SJSA1 (cell line): ENCODE results near the gene GNAI1. TPM values are rescaled to one million over a fixed set of nuclear protein-coding genes. Genes with fewer than 3 reads are reported as not detected.
A peak's percentile ranks its signal among the peaks of the same experiment; 100 is the strongest.

Source experiments
- DNase-seq, 2 experiments: peaks; one replicate each; pipeline ENCODE4 v3.0.0-alpha.2; 2015 to 2020; ENCODE audit warnings: low spot score in 2 of 2, low read depth in 1 of 2
- H3K27ac ChIP-seq: fragments of 250-450 bp; sonication (Bioruptor Pico); 2 replicates; pipeline ENCODE4 v1.5.1; 2020; ENCODE audit warnings: mild to moderate bottlenecking, moderate library complexity
- H3K27me3 ChIP-seq: fragments of 250-450 bp; sonication (Bioruptor Pico); replicated peaks from 2 replicates; pipeline ENCODE4 v1.5.1; 2020; ENCODE audit warnings: mild to moderate bottlenecking, moderate library complexity
- H3K36me3 ChIP-seq: fragments of 250-450 bp; sonication (Bioruptor Pico); 2 replicates; pipeline ENCODE4 v1.5.1; 2020; ENCODE audit warnings: mild to moderate bottlenecking
- H3K4me1 ChIP-seq: fragments of 250-450 bp; sonication (Bioruptor Pico); replicated peaks from 2 replicates; pipeline ENCODE4 v1.6.1; 2021; ENCODE audit warnings: mild to moderate bottlenecking
- H3K4me3 ChIP-seq: fragments of 250-450 bp; sonication (Bioruptor Pico); 2 replicates; pipeline ENCODE4 v1.5.1; 2020; ENCODE audit warnings: mild to moderate bottlenecking
- H3K9me3 ChIP-seq: fragments of 250-450 bp; sonication (Bioruptor Pico); replicated peaks from 2 replicates; pipeline ENCODE4 v1.5.1; 2020; ENCODE audit warnings: mild to moderate bottlenecking
- total RNA-seq: library from RNA; depleted of rRNA; stranded (reverse); fragments of >200 nt; shearing (Covaris generic); gene quantifications from 2 replicates; pipeline ENCODE4 v1.2.3, GENCODE V29; 2014

The GNAI1 gene
- total RNA-seq, 1 experiment from 2014 or later: 79.9 TPM

- Histone ChIP-seq H3K4me1 (peaks cover 31% of the 10 kb centered on the region), H3K9me3 (no peaks in the 10 kb centered on the region; the same call in 1 of the 2 replicates), H3K36me3 (peaks cover 6% of the 10 kb centered on the region), H3K27me3 (no peaks in the 10 kb centered on the region), H3K4me3 (no peak overlapping the region), H3K27ac (no peak overlapping the region)
- no peak for DNase-seq
Measured at GRCh38 chr7:80137410-80137809, 2.8 kb downstream of the GNAI1 start.

GRCh38 chr7:80139236-80139635, 4.6 kb downstream of the GNAI1 start:
- Histone ChIP-seq H3K4me3 (no peak overlapping the region), H3K4me1 (peaks cover 28% of the 10 kb centered on the region), H3K27me3 (no peaks in the 10 kb centered on the region), H3K27ac (no peak overlapping the region), H3K36me3 (peaks cover 10% of the 10 kb centered on the region), H3K9me3 (no peaks in the 10 kb centered on the region; the same call in 1 of the 2 replicates)
- no peak for DNase-seq

- Histone ChIP-seq H3K36me3 (0 out of 2 replicates have a peak, but pooled peaks cover 4% of the 10 kb centered on the region), H3K27me3 (no peaks in the 10 kb centered on the region), H3K9me3 (no peaks in the 10 kb centered on the region; the same call in 1 of the 2 replicates), H3K4me1 (peaks cover 36% of the 10 kb centered on the region), H3K27ac (no peak overlapping the region), H3K4me3 (no peak overlapping the region)
- DNase-seq: no peak
Measured at GRCh38 chr7:80140388-80140787, 5.8 kb downstream of the GNAI1 start.

GRCh38 chr7:80141376-80141775, 6.7 kb downstream of the GNAI1 start:
- H3K4me3 ChIP-seq: no peak overlapping the region
- H3K9me3 ChIP-seq: no peaks in the 10 kb centered on the region; the same call in 1 of the 2 replicates
- peaks cover 46% of the 10 kb centered on the region for H3K4me1 ChIP-seq

GRCh38 chr7:80142853-80143580, 8.4 kb downstream of the GNAI1 start:
- no peak for DNase-seq
- H3K36me3 ChIP-seq: 0 out of 2 replicates have a peak, but pooled peaks cover 4% of the 10 kb centered on the region
- peaks cover 50% of the 10 kb centered on the region for H3K4me1 ChIP-seq
- H3K4me3 ChIP-seq: no peak overlapping the region
- H3K27ac ChIP-seq: no peak overlapping the region
- no peaks in the 10 kb centered on the region for H3K27me3 ChIP-seq
- no peaks in the 10 kb centered on the region; the same call in 1 of the 2 replicates for H3K9me3 ChIP-seq

More at GRCh38 chr7:80141376-80141775, 6.7 kb downstream of the GNAI1 start:
- H3K27ac ChIP-seq: no peak overlapping the region
- 0 out of 2 replicates have a peak, but pooled peaks cover 4% of the 10 kb centered on the region for H3K36me3 ChIP-seq
- H3K27me3 ChIP-seq: no peaks in the 10 kb centered on the region
- DNase-seq: no peak

GRCh38 chr7:80145780-80146422, 11.3 kb downstream of the GNAI1 start:
- DNase-seq: peak in 1 of 2 experiments; percentile 42
- H3K4me1 ChIP-seq: peaks cover 54% of the 10 kb centered on the region
- H3K4me3 ChIP-seq: no peak overlapping the region
- no peaks in the 10 kb centered on the region for H3K27me3 ChIP-seq
- no peak overlapping the region; the same call in 1 of the 2 replicates for H3K27ac ChIP-seq
- no peaks in the 10 kb centered on the region; the same call in 1 of the 2 replicates for H3K9me3 ChIP-seq
- 0 out of 2 replicates have a peak, but pooled peaks cover 4% of the 10 kb centered on the region for H3K36me3 ChIP-seq

GRCh38 chr7:80146545-80147182, 12.0 kb downstream of the GNAI1 start:
- Histone ChIP-seq H3K27me3 (no peaks in the 10 kb centered on the region), H3K4me3 (no peak overlapping the region), H3K9me3 (no peaks in the 10 kb centered on the region; the same call in 1 of the 2 replicates), H3K36me3 (0 out of 2 replicates have a peak, but pooled peaks cover 4% of the 10 kb centered on the region), H3K27ac (peak overlapping the region; percentile 38), H3K4me1 (peaks cover 61% of the 10 kb centered on the region)
- DNase-seq: no peak

- peaks cover 64% of the 10 kb centered on the region for H3K4me1 ChIP-seq
- no peaks in the 10 kb centered on the region for H3K27me3 ChIP-seq
- H3K36me3 ChIP-seq: 0 out of 2 replicates have a peak, but pooled peaks cover 4% of the 10 kb centered on the region
- DNase-seq: peak in 1 of 2 experiments; percentile 64
- H3K4me3 ChIP-seq: no peak overlapping the region
- no peaks in the 10 kb centered on the region for H3K9me3 ChIP-seq
- H3K27ac ChIP-seq: peak overlapping the region; percentile 38
Measured at GRCh38 chr7:80147543-80148391, 13.1 kb downstream of the GNAI1 start.

- Histone ChIP-seq H3K36me3 (no peaks in the 10 kb centered on the region), H3K4me1 (peaks cover 70% of the 10 kb centered on the region), H3K27ac (peak overlapping the region; percentile 72), H3K9me3 (no peaks in the 10 kb centered on the region), H3K4me3 (no peak overlapping the region), H3K27me3 (no peaks in the 10 kb centered on the region)
- DNase-seq: peak in 1 of 2 experiments; percentile 72
Measured at GRCh38 chr7:80150611-80151273, 16.1 kb downstream of the GNAI1 start.

GRCh38 chr7:80151274-80151665, 16.6 kb downstream of the GNAI1 start:
- Histone ChIP-seq H3K4me3 (no peak overlapping the region), H3K36me3 (no peaks in the 10 kb centered on the region), H3K27ac (peak overlapping the region; percentile 72), H3K9me3 (no peaks in the 10 kb centered on the region), H3K27me3 (no peaks in the 10 kb centered on the region), H3K4me1 (peaks cover 65% of the 10 kb centered on the region)
- peak in 1 of 2 experiments; percentile 50 for DNase-seq

- Histone ChIP-seq H3K4me3 (no peak overlapping the region), H3K36me3 (peaks cover 3% of the 10 kb centered on the region), H3K27me3 (no peaks in the 10 kb centered on the region), H3K4me1 (peaks cover 59% of the 10 kb centered on the region), H3K27ac (peak overlapping the region; percentile 33), H3K9me3 (no peaks in the 10 kb centered on the region)
- DNase-seq: peak in 1 of 2 experiments; percentile 41
Measured at GRCh38 chr7:80153446-80153845, 18.8 kb downstream of the GNAI1 start.

GRCh38 chr7:80154656-80155333, 20.2 kb downstream of the GNAI1 start:
- Histone ChIP-seq H3K9me3 (no peaks in the 10 kb centered on the region), H3K4me3 (no peak overlapping the region), H3K27ac (no peak overlapping the region), H3K36me3 (peaks cover 6% of the 10 kb centered on the region), H3K27me3 (no peaks in the 10 kb centered on the region), H3K4me1 (peaks cover 58% of the 10 kb centered on the region)
- no peak for DNase-seq
